A673 (cell line): ENCODE data around the gene CD86. TPM values are rescaled to one million over a fixed set of nuclear protein-coding genes. Genes with fewer than 3 reads are reported as not detected.

Experiments used
- BruUV-seq: library from RNA; stranded (reverse); fragments of 400-500 nt; replicated peaks from 2 replicates; lab custom pipeline; 2021; lab: Mats Ljungman, UMichigan
- CTCF ChIA-PET: fragments of 300-600 bp; sonication (Branson Sonifier 250); formaldehyde crosslinking; loops from one replicate; lab custom pipeline; 2022; ENCODE audit warnings: antibody characterized with exemption; lab: Charles Lee
- POLR2A ChIA-PET: fragments of 300-600 bp; sonication (Branson Sonifier 250); formaldehyde crosslinking; loops from one replicate; lab custom pipeline; 2022; ENCODE audit warnings: antibody characterized with exemption; ENCODE audit not compliant: low non-redundant PET; lab: Charles Lee
- DNase-seq: peaks from one replicate; pipeline ENCODE4 v3.0.0-alpha.2; 2015; ENCODE audit warnings: low spot score
- H3K27ac ChIP-seq: fragments of 200-600 bp; sonication (generic); 2 replicates; pipeline ENCODE4 v1.5.1; 2016; ENCODE audit warnings: mixed run types, low read depth, mild to moderate bottlenecking, mixed read lengths, antibody characterized with exemption, low read length; ENCODE audit not compliant: poor library complexity, severe bottlenecking
- H3K27me3 ChIP-seq: fragments of 200-600 bp; sonication (generic); replicated peaks from 2 replicates; pipeline ENCODE4 v1.6.1; 2017; ENCODE audit warnings: mixed run types, low read depth, mild to moderate bottlenecking, mixed read lengths, antibody characterized with exemption, low read length; ENCODE audit not compliant: insufficient read depth, poor library complexity
- H3K36me3 ChIP-seq: fragments of 200-600 bp; sonication (generic); 2 replicates; pipeline ENCODE4 v1.6.1; 2016; ENCODE audit warnings: mixed run types, mild to moderate bottlenecking, mixed read lengths, antibody characterized with exemption, low read length; ENCODE audit not compliant: insufficient read depth, poor library complexity, severe bottlenecking
- H3K4me1 ChIP-seq: fragments of 200-600 bp; sonication (generic); 2 replicates; pipeline ENCODE4 v1.6.1; 2017; ENCODE audit warnings: mixed run types, mild to moderate bottlenecking, mixed read lengths, antibody characterized with exemption, low read length; ENCODE audit not compliant: insufficient read depth, poor library complexity, severe bottlenecking
- H3K4me3 ChIP-seq: fragments of 200-600 bp; sonication (generic); 2 replicates; pipeline ENCODE4 v1.5.1; 2016; ENCODE audit warnings: low read depth, mixed run types, mild to moderate bottlenecking, mixed read lengths, low read length; ENCODE audit not compliant: poor library complexity, severe bottlenecking
- H3K9me3 ChIP-seq: fragments of 200-600 bp; sonication (generic); 2 replicates; pipeline ENCODE4 v1.6.1; 2016; ENCODE audit warnings: mixed run types, low read depth, mild to moderate bottlenecking, mixed read lengths, antibody characterized with exemption, low read length; ENCODE audit not compliant: poor library complexity, severe bottlenecking
- EZH2 ChIP-seq: fragments of 200-600 bp; sonication (generic); IDR thresholded peaks from 2 replicates; pipeline ENCODE4 v1.6.1; 2017; ENCODE audit warnings: borderline replicate concordance, low read depth, mild to moderate bottlenecking, mixed read lengths, antibody characterized with exemption, low read length; ENCODE audit not compliant: poor library complexity, severe bottlenecking
- intact Hi-C: fragments of 100-400 bp; cut with micrococcal nuclease; formaldehyde crosslinking; loops from one replicate; pipeline ENCODE4 v1.10.0; 2022; ENCODE audit not compliant: unreplicated experiment
- total RNA-seq: library from RNA; stranded (reverse); gene quantifications from 2 replicates; pipeline ENCODE4 v1.2.3, GENCODE V29; 2021
- TF ChIP-seq, protein P1 (sequence below): fragments of 300-800, 200-600 bp; sonication (generic); conservative IDR thresholded peaks from 2 replicates; pipeline ENCODE4 v1.5.1; 2017; ENCODE audit warnings: low read depth, mild to moderate bottlenecking, antibody characterized with exemption, low read length, moderate library complexity, mixed read lengths

CD86 gene
- total RNA-seq, 1 experiment from 2014 or later, result not detected

- no TSS peak for BruUV-seq
- DNase-seq, result no peak
- H3K4me3 ChIP-seq, result no peak overlapping the region
- intact Hi-C loops, result no loop called here
- ChIA-PET CTCF (no interaction called here), POLR2A (no interaction called here)
- no peaks in the 10 kb centered on the region for H3K36me3 ChIP-seq
- H3K27me3 ChIP-seq, result no peaks in the 10 kb centered on the region
- H3K4me1 ChIP-seq, result no peaks in the 10 kb centered on the region
- no peak overlapping the region for H3K27ac ChIP-seq
- H3K9me3 ChIP-seq, result no peaks in the 10 kb centered on the region
- TF ChIP-seq, protein P1, sequence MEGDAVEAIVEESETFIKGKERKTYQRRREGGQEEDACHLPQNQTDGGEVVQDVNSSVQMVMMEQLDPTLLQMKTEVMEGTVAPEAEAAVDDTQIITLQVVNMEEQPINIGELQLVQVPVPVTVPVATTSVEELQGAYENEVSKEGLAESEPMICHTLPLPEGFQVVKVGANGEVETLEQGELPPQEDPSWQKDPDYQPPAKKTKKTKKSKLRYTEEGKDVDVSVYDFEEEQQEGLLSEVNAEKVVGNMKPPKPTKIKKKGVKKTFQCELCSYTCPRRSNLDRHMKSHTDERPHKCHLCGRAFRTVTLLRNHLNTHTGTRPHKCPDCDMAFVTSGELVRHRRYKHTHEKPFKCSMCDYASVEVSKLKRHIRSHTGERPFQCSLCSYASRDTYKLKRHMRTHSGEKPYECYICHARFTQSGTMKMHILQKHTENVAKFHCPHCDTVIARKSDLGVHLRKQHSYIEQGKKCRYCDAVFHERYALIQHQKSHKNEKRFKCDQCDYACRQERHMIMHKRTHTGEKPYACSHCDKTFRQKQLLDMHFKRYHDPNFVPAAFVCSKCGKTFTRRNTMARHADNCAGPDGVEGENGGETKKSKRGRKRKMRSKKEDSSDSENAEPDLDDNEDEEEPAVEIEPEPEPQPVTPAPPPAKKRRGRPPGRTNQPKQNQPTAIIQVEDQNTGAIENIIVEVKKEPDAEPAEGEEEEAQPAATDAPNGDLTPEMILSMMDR, result no peak
- TF ChIP-seq EZH2, result no peak
Observed at GRCh38 chr3:122021037-122021436, 34.1 kb upstream of the CD86 start.

- TF ChIP-seq EZH2, result no peak
- TF ChIP-seq, protein P1, result no peak
- no peak for DNase-seq
- intact Hi-C loops, result no loop called here
- Histone ChIP-seq H3K4me1 (no peaks in the 10 kb centered on the region), H3K9me3 (no peaks in the 10 kb centered on the region), H3K27me3 (no peaks in the 10 kb centered on the region), H3K36me3 (no peaks in the 10 kb centered on the region), H3K4me3 (peak within 1 kb of the TSS; percentile 32), H3K27ac (no peak within 1 kb of the TSS)
- ChIA-PET CTCF (no interaction called here), POLR2A (no interaction called here)
- BruUV-seq, result no TSS peak
Observed at GRCh38 chr3:122021811-122022401, 33.3 kb upstream of the CD86 start, which contains the start of gene ILDR1. TSS of gene ILDR1 (minus strand) at chr3:122022247. CDS start at chr3:122022077, 170 bp downstream.

DNA sequence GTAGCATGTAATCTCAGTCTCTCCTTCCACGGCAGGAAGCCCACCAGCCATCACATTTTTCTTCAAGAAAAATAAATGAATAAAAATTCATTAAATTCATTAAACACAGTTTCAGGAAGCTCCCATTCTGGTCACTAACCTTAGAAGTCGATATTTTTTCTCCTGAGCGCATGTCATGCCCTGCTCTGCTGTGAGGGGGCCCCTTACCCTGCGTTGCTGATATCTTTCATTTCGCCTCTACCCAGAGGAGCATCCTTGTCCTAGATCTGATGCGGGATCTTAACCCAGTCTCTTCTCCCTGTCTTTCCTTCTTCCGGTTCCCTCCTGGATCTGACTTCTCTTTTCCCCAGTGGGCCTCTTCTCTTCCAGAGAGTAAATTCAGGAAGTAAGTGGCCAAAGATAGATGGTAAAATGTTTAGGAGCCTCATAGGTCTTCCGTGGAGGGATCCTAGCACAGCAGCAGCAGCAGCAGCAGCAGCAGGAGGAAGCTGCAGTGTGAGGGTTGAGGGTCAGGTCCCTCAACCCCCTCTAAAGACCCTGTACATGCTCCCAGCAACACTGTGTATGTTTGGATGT, 31.7 kb upstream of the CD86 start:
- POLR2A ChIA-PET, result no interaction called here
- no peak overlapping the region for H3K27ac ChIP-seq
- no peak overlapping the region for H3K4me3 ChIP-seq
- no TSS peak for BruUV-seq
- no peak for DNase-seq
- no peaks in the 10 kb centered on the region for H3K27me3 ChIP-seq
- CTCF ChIA-PET, result no interaction called here
- no peaks in the 10 kb centered on the region for H3K9me3 ChIP-seq
- no peaks in the 10 kb centered on the region for H3K36me3 ChIP-seq
- intact Hi-C loops, result no loop called here
- no peaks in the 10 kb centered on the region for H3K4me1 ChIP-seq
- no peak for TF ChIP-seq EZH2
- TF ChIP-seq, protein P1, result no peak
